Osteoblast (primary cell): ENCODE results near the gene MMP19. TPM values are rescaled to one million over a fixed set of nuclear protein-coding genes. Genes with fewer than 3 reads are reported as not detected.
A peak's percentile ranks its signal among the peaks of the same experiment; 100 is the strongest.

Experiments used
- DNase-seq: peaks from one replicate; pipeline ENCODE4 v3.0.0; 2011; ENCODE audit warnings: low spot score, mixed read lengths; ENCODE audit not compliant: insufficient read length; ENCODE audit errors: missing footprints
- H2AFZ ChIP-seq: 2 replicates; pipeline ENCODE4 v1.6.0; 2011; ENCODE audit warnings: mild to moderate bottlenecking, low read length
- H3K27ac ChIP-seq: 2 replicates; pipeline ENCODE4 v1.5.1; 2011; ENCODE audit warnings: mild to moderate bottlenecking, low read depth, low read length, moderate library complexity
- H3K27me3 ChIP-seq: 2 replicates; pipeline ENCODE4 v1.6.0; 2012; ENCODE audit warnings: mild to moderate bottlenecking, control low read depth, inconsistent platforms, low read length, moderate library complexity; ENCODE audit not compliant: insufficient read depth
- H3K36me3 ChIP-seq: 2 replicates; pipeline ENCODE4 v1.5.1; 2011; ENCODE audit warnings: mild to moderate bottlenecking, low read length, control low read depth, moderate library complexity; ENCODE audit not compliant: insufficient read depth
- H3K4me1 ChIP-seq: 2 replicates; pipeline ENCODE4 v1.5.1; 2011; ENCODE audit warnings: mild to moderate bottlenecking, low read length, control low read depth, moderate library complexity; ENCODE audit not compliant: insufficient read depth
- H3K4me2 ChIP-seq: 2 replicates; pipeline ENCODE4 v1.6.0; 2011; ENCODE audit warnings: mild to moderate bottlenecking, low read length; ENCODE audit not compliant: insufficient read depth
- H3K4me3 ChIP-seq: fragments of 200-600 bp; sonication (generic); 3 replicates; pipeline ENCODE4 v1.5.1; 2012; ENCODE audit warnings: mild to moderate bottlenecking, low read length, inconsistent platforms; ENCODE audit not compliant: insufficient read depth
- H3K79me2 ChIP-seq: 2 replicates; pipeline ENCODE4 v1.6.0; 2012; ENCODE audit warnings: mild to moderate bottlenecking, low read length, control low read depth, inconsistent platforms; ENCODE audit not compliant: insufficient read depth
- H3K9me3 ChIP-seq: 2 replicates; pipeline ENCODE4 v1.5.1; 2011; ENCODE audit warnings: low read depth, low read length, control low read depth
- H4K20me1 ChIP-seq: 2 replicates; pipeline ENCODE4 v1.6.0; 2012; ENCODE audit warnings: mild to moderate bottlenecking, low read length, control low read depth; ENCODE audit not compliant: insufficient read depth
- total RNA-seq: library from RNA; depleted of rRNA; stranded (reverse); fragments of >200 nt; gene quantifications from 2 replicates; pipeline ENCODE4 v1.2.3, GENCODE V29; 2012
- TF ChIP-seq, protein P1 (sequence below): IDR thresholded peaks from 2 replicates; pipeline ENCODE4 v1.5.1; 2011; ENCODE audit warnings: mild to moderate bottlenecking, low read depth, low read length, moderate library complexity; ENCODE audit errors: extremely low read depth

The MMP19 gene
- total RNA-seq, 1 donor = 13.0 TPM

DNA sequence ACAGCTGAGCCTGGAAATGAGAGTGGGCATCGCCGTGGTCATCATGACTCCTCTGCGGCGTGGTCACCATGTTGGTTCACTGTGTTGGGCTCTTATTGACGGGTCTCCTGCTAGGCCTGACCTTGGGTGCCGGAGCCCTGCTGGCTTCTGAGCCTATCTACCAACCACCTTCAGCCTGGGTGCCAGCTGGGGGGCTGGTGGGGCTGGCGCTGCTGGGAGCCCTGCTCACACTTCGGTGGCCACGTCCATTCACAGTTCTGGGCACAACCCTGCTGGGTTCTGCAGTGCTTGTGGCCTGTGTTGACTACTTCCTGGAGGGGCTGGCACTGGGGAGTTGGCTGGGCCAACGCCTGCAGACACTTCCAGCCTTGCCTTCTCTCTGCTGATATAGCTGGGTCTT is 9.7 kb downstream of the MMP19 start:
- H3K36me3 ChIP-seq = peaks cover 9% of the 10 kb centered on the region
- H3K4me3 ChIP-seq = no peak overlapping the region
- DNase-seq = peak; percentile 67
- TF ChIP-seq, protein P1, sequence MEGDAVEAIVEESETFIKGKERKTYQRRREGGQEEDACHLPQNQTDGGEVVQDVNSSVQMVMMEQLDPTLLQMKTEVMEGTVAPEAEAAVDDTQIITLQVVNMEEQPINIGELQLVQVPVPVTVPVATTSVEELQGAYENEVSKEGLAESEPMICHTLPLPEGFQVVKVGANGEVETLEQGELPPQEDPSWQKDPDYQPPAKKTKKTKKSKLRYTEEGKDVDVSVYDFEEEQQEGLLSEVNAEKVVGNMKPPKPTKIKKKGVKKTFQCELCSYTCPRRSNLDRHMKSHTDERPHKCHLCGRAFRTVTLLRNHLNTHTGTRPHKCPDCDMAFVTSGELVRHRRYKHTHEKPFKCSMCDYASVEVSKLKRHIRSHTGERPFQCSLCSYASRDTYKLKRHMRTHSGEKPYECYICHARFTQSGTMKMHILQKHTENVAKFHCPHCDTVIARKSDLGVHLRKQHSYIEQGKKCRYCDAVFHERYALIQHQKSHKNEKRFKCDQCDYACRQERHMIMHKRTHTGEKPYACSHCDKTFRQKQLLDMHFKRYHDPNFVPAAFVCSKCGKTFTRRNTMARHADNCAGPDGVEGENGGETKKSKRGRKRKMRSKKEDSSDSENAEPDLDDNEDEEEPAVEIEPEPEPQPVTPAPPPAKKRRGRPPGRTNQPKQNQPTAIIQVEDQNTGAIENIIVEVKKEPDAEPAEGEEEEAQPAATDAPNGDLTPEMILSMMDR = no peak
- no peak overlapping the region for H3K27ac ChIP-seq
- H3K27me3 ChIP-seq = no peaks in the 10 kb centered on the region
- no peaks in the 10 kb centered on the region for H4K20me1 ChIP-seq
- peaks cover 17% of the 10 kb centered on the region for H3K4me1 ChIP-seq
- H3K79me2 ChIP-seq = peaks cover 16% of the 10 kb centered on the region
- no peak overlapping the region for H3K4me2 ChIP-seq
- H3K9me3 ChIP-seq = no peaks in the 10 kb centered on the region
- H2AFZ ChIP-seq = no peak overlapping the region

- Histone ChIP-seq H3K4me1 (peaks cover 23% of the 10 kb centered on the region), H3K9me3 (no peaks in the 10 kb centered on the region), H3K79me2 (peaks cover 29% of the 10 kb centered on the region), H3K4me3 (peak overlapping the region; percentile 82), H3K36me3 (peaks cover 9% of the 10 kb centered on the region), H3K27me3 (no peaks in the 10 kb centered on the region), H3K4me2 (peak overlapping the region; percentile 85), H2AFZ (peak overlapping the region; percentile 92), H4K20me1 (no peaks in the 10 kb centered on the region), H3K27ac (peak overlapping the region; percentile 67)
- no peak for DNase-seq
- TF ChIP-seq, protein P1 = no peak
These were observed 11.3 kb downstream of the MMP19 start for GRCh38 chr12:55831447-55831815.

DNA sequence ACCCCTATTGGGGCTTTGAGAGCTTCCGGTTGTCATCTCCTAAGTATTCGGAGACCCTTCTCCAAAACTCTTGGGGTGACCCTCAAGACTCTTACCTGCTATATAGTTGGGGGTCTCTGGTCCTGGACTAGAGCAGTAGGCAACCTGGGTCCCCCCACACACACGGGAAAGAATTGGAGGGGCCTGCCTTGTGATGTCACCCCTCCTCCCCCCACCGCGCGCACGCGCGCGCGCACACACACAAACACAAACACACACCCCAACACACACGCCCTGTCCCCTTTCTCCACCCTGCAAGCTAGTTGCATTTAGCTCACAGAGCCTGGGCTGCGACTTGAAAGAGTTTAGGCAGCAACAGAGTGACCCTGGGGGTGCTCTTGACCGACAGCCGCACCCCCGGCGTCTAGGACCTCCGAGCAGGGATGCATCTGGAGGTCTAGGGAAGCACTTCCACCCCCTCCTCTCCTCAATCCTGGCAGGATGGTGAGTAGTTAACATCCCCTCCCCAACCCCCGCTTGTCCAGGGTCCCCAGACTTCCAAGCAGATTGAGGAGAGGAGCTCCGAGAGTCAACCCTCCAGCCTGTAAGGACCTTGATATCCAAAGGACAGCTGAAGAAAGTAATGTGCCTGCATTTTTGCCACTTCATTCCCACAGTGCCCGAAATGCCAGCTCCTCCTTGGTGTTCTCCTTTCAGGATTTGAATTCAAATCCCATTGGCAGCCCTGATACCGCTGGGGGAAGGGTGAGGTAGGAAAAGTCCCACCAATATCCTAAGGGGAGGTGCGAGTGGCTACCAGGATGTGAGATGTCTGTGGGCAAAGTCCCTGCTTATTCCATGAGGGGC is 11.9 kb downstream of the MMP19 start:
- Histone ChIP-seq H3K9me3 (no peaks in the 10 kb centered on the region), H3K36me3 (peaks cover 9% of the 10 kb centered on the region), H3K79me2 (peaks cover 34% of the 10 kb centered on the region), H3K4me2 (peak overlapping the region; percentile 85), H4K20me1 (no peaks in the 10 kb centered on the region), H3K4me1 (peaks cover 23% of the 10 kb centered on the region), H3K27me3 (no peaks in the 10 kb centered on the region), H3K27ac (peak overlapping the region; percentile 67), H3K4me3 (peak overlapping the region; percentile 82), H2AFZ (peak overlapping the region; percentile 92)
- DNase-seq = peak; percentile 90
- TF ChIP-seq, protein P1 = no peak

GRCh38 chr12:55829967-55830600 is 12.7 kb downstream of the MMP19 start:
- Histone ChIP-seq H4K20me1 (no peaks in the 10 kb centered on the region), H3K79me2 (peaks cover 38% of the 10 kb centered on the region), H3K4me2 (peak overlapping the region; percentile 85), H2AFZ (peak overlapping the region; percentile 92), H3K4me1 (peaks cover 23% of the 10 kb centered on the region), H3K27ac (peak overlapping the region; percentile 67), H3K9me3 (no peaks in the 10 kb centered on the region), H3K36me3 (peaks cover 9% of the 10 kb centered on the region), H3K27me3 (no peaks in the 10 kb centered on the region), H3K4me3 (peak overlapping the region; percentile 82)
- TF ChIP-seq, protein P1 = peak; percentile 7
- peak; percentile 90 for DNase-seq
